Measurements from ENCODE around the gene PPP2R5E. TPM values are rescaled to one million over a fixed set of nuclear protein-coding genes. Genes with fewer than 3 reads are reported as not detected.
"Not testable (repeated sequence)": the region's sequence is repeated elsewhere in the genome, so short reads cannot be mapped to it uniquely, and the experiment has no call there.

Gene PPP2R5E
- total RNA-seq, 4 donors from 2014 or later, result 26.3 to 30.7 (median 30.2) TPM

DNA sequence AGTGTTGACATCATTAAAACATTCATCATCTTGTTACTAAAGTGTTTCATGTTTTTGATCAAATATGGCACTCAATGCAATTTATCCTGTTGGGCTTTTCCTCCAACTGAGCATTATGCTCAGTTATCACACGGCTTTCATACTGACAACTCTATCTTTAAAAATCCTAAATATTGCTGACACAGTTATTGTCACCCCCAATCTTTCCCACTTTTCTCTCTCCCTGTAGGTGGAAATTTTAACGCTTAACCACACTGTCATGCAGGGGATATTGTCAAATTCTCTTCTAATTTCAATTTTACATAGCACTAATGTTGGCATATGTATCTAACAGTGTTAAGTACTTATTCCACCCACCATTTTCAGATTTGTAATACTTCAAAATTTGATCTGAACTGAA, 164.7 kb downstream of the PPP2R5E start:
- TF ChIP-seq EP300 (IDR thresholded peaks at IDR 0.05), result no peak
- TF ChIP-seq POLR2AphosphoS5 (IDR thresholded peaks at IDR 0.05), result no peak
- TF ChIP-seq CTCF (IDR thresholded peaks at IDR 0.05), result no peak
- TF ChIP-seq POLR2A (IDR thresholded peaks at IDR 0.05; ENCODE audit: low read depth), result no peak
- 98% methylated on average over 2 of the region's 2 CpGs for WGBS
- peaks cover 8 to 65% (median 35%) of the 10 kb centered on the region in 4 donors for H3K36me3 ChIP-seq
- H3K4me1 ChIP-seq, result no peaks in the 10 kb centered on the region
- no peak overlapping the region for H3K4me3 ChIP-seq
- no peaks in the 10 kb centered on the region for H3K9me3 ChIP-seq
- intact Hi-C loops (cut with DNase I), result no loop called here
- no peak for DNase-seq (ENCODE audit: extremely low spot score)
- H3K27me3 ChIP-seq, result no peaks in the 10 kb centered on the region
- H3K27ac ChIP-seq (replicated peaks in 1 of 4), result no peak overlapping the region

GRCh38 chr14:63375769-63376168, 167.4 kb downstream of the PPP2R5E start:
- TF ChIP-seq CTCF (IDR thresholded peaks at IDR 0.05), result no peak
- TF ChIP-seq POLR2A (IDR thresholded peaks at IDR 0.05; ENCODE audit: low read depth), result no peak
- peaks cover 0 to 53% (median 20%) of the 10 kb centered on the region in 4 donors for H3K36me3 ChIP-seq
- intact Hi-C loops (cut with DNase I), result no loop called here
- 57% methylated on average over 3 of the region's 3 CpGs for WGBS
- H3K4me1 ChIP-seq, result no peaks in the 10 kb centered on the region
- H3K4me3 ChIP-seq, result no peak overlapping the region
- H3K27ac ChIP-seq (replicated peaks in 1 of 4), result no peak overlapping the region
- H3K9me3 ChIP-seq, result no peaks in the 10 kb centered on the region
- no peak for DNase-seq (ENCODE audit: extremely low spot score)
- no peaks in the 10 kb centered on the region for H3K27me3 ChIP-seq

- Histone ChIP-seq H3K36me3 (peaks cover 0 to 26% (median 14%) of the 10 kb centered on the region in 4 donors), H3K9me3 (peaks cover 0 to 10% (median 0%) of the 10 kb centered on the region in 4 donors)
- H3K27ac ChIP-seq (replicated peaks in 1 of 4); DNase-seq (ENCODE audit: extremely low spot score); H3K4me3 ChIP-seq; intact Hi-C loops (cut with DNase I); H3K4me1 ChIP-seq; H3K27me3 ChIP-seq: not testable (repeated sequence)
- WGBS, result 51% methylated on average over 2 of the region's 2 CpGs
These were observed 171.6 kb downstream of the PPP2R5E start for GRCh38 chr14:63371613-63372012.

GRCh38 chr14:63371033-63371432, 172.1 kb downstream of the PPP2R5E start:
- no peak overlapping the region for H3K4me3 ChIP-seq
- 94% methylated on average over 4 of the region's 4 CpGs for WGBS
- peaks cover 0 to 26% (median 14%) of the 10 kb centered on the region in 4 donors for H3K36me3 ChIP-seq
- no peak for TF ChIP-seq POLR2A (IDR thresholded peaks at IDR 0.05; ENCODE audit: low read depth)
- no peak for TF ChIP-seq EP300 (IDR thresholded peaks at IDR 0.05)
- TF ChIP-seq POLR2AphosphoS5 (IDR thresholded peaks at IDR 0.05), result no peak
- H3K27me3 ChIP-seq, result no peaks in the 10 kb centered on the region
- DNase-seq (ENCODE audit: extremely low spot score), result no peak
- no peaks in the 10 kb centered on the region for H3K4me1 ChIP-seq
- no peak overlapping the region for H3K27ac ChIP-seq (replicated peaks in 1 of 4)
- intact Hi-C loops (cut with DNase I), result no loop called here
- peaks cover 0 to 10% (median 0%) of the 10 kb centered on the region in 4 donors for H3K9me3 ChIP-seq

- TF ChIP-seq EP300 (IDR thresholded peaks at IDR 0.05) (no peak), CTCF (IDR thresholded peaks at IDR 0.05) (no peak), POLR2A (IDR thresholded peaks at IDR 0.05; ENCODE audit: low read depth) (no peak), POLR2AphosphoS5 (IDR thresholded peaks at IDR 0.05) (no peak)
- Histone ChIP-seq H3K27ac (replicated peaks in 1 of 4) (no peak overlapping the region), H3K4me3 (no peak overlapping the region), H3K27me3 (no peaks in the 10 kb centered on the region), H3K9me3 (peaks cover 0 to 10% (median 0%) of the 10 kb centered on the region in 4 donors), H3K36me3 (peaks cover 0 to 11% (median 0%) of the 10 kb centered on the region in 4 donors), H3K4me1 (no peaks in the 10 kb centered on the region)
- DNase-seq (ENCODE audit: extremely low spot score), result no peak
- intact Hi-C loops (cut with DNase I), result no loop called here
These were observed 175.3 kb downstream of the PPP2R5E start for GRCh38 chr14:63367742-63368364.

- H3K27ac ChIP-seq (replicated peaks in 1 of 4), result no peak overlapping the region
- no peaks in the 10 kb centered on the region for H3K4me1 ChIP-seq
- no peaks in the 10 kb centered on the region for H3K27me3 ChIP-seq
- intact Hi-C loops (cut with DNase I), result no loop called here
- no peaks in the 10 kb centered on the region for H3K9me3 ChIP-seq
- no peak for DNase-seq (ENCODE audit: extremely low spot score)
- 45% methylated on average over 8 of the region's 8 CpGs for WGBS
- H3K36me3 ChIP-seq, result no peaks in the 10 kb centered on the region
- TF ChIP-seq POLR2A (IDR thresholded peaks at IDR 0.05; ENCODE audit: low read depth), result no peak
- TF ChIP-seq CTCF (IDR thresholded peaks at IDR 0.05), result no peak
- no peak for TF ChIP-seq EP300 (IDR thresholded peaks at IDR 0.05)
- TF ChIP-seq POLR2AphosphoS5 (IDR thresholded peaks at IDR 0.05), result no peak
- H3K4me3 ChIP-seq, result no peak overlapping the region
These were observed 180.8 kb downstream of the PPP2R5E start for GRCh38 chr14:63362389-63362819.
